ENCODE results near the gene POPDC2.

POPDC2 gene

DNA sequence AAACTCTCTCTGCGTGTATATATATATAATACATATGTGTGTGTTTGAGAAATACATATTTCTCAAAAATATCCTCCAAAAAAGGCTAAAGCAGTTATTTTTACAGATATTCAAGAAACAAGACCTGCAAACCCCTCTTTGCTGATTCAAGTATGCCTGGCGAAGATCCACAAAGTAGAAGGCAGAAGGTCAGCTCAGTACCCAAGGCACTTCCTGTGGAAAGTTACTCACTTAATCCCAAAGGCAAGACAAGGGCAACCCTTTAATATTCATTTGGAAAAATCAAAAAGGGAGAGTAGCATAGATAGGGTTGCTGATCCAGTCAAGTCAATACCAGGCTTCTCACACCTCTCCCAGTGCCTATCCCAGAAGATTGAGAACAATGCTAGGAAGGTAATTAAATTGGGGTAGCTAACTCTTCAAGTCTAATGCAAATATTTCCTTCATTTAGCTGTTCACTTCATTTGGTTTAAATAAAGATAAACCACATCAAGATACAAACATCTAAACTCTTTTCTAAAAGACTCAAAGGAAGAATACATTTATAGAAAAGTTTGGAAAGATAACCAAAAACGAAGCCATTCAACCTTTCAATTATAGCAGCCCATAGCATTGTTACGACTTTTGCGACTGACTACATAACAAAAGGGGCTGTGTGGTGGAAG is 9.6 kb upstream of the POPDC2 start:
- no peak for DNase-seq (ENCODE audit: low read depth)

DNA sequence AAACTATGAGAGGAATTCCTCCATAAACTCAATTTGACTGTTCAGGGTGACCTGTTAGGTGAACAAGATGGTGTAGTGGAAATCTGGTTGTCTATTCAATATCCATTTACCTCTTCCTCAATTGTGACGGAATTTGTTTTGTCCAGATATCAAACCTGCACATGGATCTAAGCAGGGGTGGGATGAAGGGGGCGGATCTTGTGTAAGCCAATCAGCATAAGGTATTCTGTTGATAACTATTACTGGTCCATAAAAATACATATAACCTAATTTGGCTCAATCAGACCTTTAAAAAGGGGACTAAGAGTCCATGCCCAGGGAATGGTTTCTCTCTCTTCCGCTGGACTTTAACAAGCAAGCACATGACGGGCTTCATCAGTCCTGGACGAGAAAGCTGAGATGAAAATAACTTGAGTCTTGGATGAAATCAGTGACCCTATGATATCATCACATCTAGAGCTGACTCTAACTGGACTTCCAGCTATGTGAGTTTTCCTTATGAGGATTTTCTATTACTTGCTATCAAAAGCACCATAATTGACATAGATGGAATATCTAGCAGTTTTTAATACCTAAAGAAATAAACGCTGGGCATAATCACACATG is 5.7 kb upstream of the POPDC2 start:
- DNase-seq (ENCODE audit: low read depth), result no peak

DNA sequence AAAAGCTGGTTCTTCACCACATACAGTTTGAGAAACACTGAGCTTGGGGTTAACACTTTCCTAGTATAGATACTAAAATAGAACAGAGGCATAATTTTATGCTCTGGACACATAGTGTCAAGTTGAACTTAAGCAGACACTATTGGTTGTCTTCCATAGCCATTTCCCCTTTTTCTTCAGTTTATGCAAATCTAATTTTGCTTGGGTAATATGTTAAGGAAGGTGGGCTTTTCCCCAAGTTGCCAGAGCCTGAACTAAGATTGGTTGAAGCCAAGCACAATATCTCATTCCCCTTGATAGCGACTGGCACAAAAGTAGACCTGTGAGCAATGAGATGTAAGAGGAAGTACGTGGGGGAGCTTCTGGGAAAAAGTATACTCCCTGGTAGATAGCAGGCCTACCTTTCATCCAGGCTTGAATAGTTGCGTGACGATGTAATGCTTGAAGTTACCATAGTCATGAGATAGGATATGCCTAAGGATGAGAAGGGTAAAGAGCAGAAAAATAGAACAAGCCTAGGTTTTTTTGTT is 4.5 kb upstream of the POPDC2 start:
- no peak for DNase-seq (ENCODE audit: low read depth)

DNA sequence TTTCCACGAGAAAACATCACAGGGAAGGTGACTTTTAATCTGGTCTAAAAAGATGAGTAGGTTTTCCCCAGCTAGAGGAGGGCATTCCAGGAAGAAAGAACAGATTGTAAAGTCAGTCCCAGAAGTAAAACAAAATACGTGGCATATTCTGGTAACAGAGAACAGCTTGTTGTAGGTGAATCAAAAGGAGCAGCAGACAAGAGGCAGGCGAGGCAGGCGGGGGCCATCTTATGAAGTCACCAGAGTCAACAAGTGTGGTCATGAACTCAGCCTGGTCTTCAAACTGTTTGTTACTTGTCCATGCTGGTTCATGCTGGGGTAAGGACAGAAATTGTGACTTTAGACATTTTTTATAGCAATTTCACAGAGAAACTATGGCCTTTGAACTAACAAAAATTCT is 4.0 kb upstream of the POPDC2 start:
- DNase-seq (ENCODE audit: low read depth), result no peak

DNA sequence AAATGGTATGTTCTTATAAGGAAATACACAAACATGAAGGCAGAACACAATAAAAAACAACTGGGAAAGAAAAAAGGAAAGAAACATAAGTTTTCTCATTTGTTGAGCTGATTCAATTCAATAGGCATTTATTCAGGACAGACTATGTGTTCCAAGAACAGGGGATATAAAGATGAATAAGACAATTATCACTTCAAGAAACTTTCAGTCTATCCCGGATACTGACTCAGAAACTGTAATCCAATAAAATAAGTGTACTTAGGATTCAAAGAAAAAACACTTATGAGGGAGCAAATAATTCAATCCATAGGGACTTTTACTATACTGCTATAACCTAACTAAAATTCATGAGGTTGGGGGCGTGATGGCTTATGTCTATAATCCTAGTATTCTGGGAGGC is 3.5 kb upstream of the POPDC2 start:
- DNase-seq (ENCODE audit: low read depth), result no peak

DNA sequence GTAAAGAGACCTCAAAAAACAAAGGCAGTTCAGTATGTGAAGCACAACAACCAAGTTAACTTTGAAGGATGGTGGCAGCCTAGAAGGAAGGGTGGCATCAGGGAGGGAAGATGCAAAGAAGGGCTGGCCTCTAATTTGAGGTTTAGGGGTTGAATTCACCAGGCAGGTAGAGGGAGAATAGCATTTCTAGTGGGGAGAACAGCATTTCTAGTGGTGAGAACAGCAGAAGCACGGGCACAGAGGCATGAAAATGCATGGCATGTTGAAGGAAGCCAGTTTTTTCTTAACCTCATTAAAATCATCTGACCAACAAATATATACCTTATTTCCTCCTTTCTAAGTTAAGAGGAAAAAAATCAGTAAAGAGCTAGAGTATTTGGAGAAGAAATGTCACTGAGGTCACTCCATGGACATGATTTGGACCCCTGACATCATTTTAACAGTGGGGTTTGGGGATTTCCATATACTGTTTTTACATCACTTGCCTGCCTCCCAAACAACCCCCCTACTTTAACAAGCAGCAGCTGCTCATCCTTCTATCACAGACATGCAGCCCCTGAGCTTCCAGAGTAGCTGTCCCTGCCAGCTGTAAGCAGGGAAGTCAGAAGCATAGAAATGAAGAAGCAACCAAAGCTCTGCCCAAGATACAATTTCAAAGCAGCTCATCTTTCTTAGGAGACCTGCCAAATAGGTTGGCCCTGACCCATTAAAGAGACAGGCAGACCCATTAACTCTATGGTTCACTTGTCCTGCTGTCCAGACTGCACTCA is 2.4 kb upstream of the POPDC2 start:
- no peak for DNase-seq (ENCODE audit: low read depth)

DNA sequence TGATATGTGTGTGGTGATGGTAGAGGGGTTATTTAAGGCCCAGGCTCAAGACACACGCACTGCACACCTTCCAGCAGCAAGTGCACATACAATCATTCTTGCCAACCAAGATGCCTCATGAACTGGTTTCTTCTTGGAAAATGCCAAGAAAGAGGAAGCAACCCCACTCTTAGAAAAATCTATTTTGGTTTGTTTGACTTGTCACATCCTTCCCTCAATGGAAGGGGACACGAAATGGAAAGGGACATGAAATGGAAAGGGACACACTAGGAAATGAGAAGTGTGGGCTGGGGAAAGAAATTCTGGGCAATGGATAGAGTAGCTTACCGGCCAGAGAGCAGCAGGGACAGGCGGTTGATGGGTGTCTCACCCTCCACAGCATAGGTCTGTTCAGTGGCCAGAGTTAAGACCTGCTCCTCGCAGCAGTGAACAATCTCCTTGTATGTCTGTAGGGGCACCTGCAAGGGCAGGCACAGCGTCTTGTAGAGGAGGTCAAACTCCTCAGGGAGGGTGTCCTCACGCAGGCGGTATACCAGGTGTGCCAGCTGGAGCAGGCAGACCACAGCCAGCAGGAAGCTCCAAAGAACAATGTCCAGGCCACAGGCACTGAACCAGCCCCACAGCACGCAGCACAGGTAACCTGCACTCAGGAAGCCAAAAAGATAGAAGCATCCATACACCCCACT is 640 bp downstream of the POPDC2 start:
- no peak for DNase-seq (ENCODE audit: low read depth)

DNA sequence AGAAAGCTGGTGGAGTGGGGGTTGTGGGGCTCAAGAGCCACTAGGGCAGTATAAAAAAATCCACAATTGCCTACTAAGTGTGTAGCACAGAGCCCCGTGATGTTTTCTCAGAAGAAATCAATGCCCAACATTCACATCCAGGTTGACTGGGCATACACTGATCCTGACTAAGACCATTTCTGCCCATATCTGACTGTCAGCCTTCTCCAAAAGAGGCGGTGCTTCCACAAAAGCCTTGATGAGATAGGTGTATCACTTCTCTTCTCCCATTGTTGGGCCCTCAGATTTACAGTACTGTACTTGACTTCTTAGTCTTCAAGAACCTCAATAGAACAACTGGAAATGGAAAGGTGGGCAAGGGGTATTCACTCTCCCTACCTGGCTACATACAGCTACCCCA is 1.4 kb downstream of the POPDC2 start:
- DNase-seq (ENCODE audit: low read depth), result no peak

DNA sequence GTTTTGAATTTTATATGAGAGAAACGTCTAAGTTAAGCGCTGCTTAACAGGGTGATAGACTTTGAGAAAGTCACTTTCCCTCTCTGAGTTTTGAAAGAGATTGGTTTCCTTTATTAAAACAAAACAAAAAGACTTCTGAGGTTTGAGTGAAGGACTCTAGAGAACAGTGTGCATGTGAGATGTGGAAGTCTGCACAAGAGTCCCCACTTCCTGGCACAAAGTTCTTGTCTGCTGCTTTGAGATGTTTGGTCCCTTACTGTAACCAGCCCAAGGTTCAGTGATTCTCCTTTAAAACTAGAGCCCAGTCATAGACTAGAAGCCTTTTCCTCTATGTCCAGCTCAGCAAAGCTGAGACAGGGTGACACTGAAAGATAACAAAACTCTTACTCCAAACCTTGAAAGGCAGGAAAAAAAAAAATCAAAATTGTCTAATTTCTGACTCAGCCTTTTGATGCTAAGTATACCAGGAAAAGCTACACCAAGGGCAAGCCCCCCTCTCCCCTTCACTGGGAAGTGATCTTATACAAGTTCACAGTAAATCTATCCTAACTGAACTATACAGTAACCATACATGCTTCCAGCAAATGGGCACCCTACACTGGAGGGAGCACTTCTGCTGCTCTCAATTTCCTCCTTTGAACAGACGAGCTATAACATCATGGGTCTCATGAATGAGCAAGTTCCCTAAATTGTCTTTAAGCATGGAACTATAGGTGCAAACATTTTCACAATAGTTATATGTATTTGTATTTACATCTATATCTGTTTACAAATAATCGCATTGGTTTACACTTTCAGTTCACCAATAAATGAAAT is 2.3 kb downstream of the POPDC2 start:
- no peak for DNase-seq (ENCODE audit: low read depth)

DNA sequence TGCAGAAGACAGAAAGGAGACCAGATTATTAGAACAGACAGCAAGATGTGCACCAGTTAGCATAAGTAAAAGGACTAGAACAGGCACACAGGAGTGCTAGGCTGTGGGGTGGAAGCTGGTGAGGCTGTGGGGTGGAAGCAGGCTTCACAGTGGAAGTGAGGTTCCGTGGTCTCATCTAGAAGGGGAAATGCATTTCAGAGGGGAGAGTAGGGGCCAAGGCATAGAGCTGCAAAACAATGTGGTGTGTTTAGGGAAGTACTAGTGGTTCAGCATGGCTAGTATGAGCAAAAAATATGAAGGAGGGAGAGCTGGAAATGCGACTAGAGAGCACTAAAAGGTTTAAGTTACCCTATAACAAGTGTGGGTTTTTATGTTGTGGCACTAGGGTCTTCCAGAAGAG is 6.5 kb downstream of the POPDC2 start:
- no peak for DNase-seq (ENCODE audit: low read depth)

DNA sequence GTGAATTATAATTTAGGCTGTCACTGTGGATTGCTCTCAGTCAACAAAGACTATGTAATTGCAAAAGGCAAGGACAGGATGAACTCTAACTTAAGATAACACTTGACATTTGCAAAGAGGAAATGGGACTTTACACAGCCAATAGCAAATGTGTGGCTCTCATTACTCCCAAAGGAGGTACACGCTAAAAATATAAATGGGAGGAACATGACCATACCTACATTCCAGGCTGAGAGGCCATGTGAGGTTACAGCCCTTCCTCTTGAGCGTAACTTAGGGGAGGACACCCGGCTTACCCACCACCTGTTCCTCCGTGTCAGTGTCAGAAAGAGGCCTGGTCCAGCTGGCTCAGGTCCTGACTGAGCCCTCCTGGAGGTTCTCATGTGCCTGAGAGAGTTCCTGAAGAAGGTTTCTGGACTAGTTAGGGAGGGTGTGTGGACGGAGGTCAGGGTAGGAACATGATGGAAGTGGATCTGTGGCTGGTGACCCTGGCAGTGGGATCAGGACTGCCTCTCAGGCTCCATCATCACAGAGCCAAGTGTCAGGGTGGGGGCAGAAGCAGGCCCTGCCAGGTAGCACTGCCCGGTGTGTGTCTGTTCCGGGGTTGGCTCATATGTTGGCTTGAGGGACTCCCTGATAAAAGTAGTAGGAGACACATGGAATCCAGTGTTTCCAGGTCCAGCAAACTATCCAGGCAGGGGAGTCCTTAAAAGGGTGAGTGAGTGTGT is 7.9 kb downstream of the POPDC2 start:
- DNase-seq (ENCODE audit: low read depth), result no peak

DNA sequence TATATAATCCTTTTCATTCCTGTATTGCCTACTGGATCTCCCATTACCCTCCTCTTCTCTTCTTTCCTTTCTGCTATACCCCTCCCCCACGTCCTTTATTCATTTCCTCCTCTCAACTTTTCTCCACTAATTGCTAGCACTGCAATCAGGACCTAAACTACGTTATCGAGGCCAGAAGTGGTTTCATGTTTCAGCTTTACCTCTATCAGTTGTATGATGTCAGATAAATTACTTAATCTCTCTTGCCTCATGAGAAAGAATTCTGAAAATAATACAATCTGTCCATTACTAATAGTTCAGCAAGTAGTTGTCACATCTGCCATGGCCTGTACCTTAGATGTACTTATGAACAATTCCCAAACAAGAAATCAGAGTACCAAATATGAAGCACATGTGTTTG is 10.6 kb downstream of the POPDC2 start:
- DNase-seq (ENCODE audit: low read depth), result no peak

DNA sequence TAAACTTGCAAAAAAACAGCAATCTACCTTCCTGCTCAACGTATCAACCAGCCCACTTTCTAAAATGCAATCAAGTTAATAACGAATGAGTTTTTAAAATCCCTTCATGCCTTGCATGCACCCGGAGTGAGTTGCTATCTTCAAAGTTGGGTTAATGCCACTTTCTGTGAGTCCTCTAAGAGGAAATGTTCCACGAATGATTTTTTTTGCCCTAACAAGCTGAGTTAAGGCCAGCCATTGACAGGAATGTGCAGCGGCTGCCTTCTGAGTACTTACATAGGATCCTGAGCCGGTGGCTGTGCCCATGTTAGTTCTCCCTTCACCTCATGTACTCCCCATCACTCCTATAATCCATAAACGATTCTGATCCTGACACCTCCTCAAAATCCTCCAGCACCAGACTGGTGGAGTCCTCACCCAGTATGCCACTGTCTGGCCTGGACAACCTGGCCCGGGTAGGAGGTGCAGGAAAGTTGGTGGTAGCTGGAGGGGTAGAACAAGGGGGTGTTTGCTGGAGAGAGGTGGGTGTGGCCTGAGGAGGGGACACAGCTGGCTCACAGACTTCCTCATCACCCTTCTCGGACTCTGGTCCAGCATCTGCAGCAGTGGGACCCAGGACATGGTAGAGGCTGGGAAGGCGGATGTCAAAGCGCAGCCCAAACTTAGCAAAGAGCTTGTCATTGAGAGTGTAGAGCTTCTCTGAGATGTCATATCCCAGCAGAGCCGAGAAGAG is 12.4 kb downstream of the POPDC2 start:
- DNase-seq (ENCODE audit: low read depth), result no peak

DNA sequence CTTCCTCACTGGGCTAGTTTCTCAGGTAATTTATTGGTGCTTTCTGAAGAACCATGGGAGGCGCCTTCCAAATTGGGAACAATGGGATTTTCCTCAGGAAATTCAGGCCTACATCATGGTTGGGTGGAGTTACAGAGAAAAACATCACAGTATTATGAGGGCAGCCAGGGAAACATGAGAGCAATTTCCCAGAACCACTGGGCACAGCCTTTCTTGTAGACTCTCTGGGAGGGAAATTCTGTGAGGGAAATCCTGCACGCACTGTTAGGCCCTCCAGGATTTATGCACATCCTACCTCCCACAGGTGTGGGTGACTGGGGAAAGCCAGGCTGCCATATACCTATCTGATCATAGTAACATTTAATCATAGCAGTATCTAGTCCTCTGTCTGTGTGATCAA is 13.2 kb downstream of the POPDC2 start:
- DNase-seq (ENCODE audit: low read depth), result no peak

DNA sequence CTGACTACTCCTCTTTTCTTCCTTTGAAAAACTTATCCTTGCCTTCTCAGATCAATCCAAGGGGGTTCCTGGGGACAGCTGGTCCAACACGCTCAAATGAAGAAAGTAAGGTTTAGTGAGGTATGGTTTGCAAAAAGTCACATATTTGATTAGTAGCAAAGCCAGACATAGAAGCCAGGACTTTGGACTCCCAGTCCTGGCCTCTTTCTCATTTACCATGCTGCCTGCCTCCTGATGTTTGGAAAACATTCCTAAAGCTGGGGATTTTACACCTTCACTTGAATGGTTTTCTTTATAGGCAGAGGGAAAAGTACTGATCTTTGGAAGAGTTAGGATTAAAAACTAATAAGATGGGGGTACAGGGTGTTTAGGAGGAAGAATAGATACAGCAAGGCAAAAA is 14.6 kb downstream of the POPDC2 start:
- DNase-seq (ENCODE audit: low read depth), result no peak

DNA sequence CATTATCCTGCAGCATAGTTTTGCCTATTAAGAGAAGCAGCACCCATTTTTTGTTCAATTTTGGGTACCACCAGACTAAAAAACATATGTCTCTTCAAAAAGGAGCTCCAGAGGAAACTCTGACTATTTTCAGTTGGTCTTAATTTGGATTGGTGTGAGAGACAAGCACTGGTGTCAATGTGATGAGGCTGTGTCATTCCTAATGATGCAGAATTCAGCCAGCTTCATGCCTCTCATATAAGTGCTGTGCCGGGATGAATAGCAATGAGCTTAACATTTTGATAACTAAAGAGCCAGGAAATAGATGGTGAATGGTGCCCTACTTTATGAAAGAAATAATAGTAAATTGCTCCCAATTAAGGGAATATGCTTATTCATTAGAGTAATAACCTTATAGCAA is 15.9 kb downstream of the POPDC2 start:
- no peak for DNase-seq (ENCODE audit: low read depth)

DNA sequence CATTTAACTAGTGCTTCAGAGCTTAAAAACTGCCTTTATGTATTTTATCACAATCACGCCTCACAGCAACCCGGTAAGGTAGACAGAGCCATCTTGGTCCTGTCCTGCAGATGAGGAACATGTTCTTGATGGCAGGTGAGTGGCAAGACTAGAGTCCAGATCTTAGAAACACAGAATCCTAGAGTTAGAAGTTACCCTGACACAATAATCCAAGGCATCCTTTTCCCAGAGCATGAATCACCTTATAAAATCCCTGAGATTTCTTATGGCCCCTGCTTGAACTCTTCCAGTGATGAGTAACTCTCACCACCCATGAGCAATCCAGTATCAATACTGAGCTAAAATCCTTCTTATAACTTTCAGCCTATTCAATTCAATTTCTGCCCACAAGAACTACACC is 16.9 kb downstream of the POPDC2 start:
- peak; percentile 87 for DNase-seq (ENCODE audit: low read depth)

DNA sequence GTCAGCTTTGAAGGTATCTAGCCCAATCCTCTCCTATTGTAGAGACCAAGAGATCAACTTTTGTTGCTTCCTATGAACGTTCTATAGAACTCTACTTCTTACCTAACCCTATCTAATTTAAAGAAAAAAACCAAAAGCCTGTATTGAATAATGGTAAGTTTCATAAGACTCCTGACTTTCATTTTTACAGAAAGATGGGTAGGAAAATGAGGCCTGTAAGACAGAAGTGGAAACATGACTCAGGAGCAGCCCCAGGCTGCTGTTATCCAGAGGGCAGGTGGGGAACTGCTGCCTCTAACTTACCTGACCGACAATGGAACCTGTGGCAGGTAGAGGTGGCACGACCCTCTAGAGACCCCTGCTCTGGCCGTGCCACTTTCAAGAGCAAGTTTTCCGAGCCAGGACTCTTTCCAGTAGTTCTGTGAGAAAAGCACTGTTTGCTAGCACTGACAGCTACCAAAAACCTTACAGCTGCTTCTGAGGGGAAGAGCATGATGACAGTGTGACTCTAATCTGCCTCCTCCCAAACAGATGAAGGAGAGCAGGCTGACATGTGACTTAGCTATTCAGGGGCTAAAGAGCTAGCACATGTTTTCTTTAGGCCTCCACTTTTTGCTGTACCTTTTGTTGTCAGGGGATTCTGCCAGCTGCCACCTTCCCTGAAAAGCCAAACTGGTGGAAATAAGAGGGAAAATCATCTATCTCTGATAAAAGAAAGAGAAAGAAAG is 17.5 kb downstream of the POPDC2 start:
- DNase-seq (ENCODE audit: low read depth), result no peak

DNA sequence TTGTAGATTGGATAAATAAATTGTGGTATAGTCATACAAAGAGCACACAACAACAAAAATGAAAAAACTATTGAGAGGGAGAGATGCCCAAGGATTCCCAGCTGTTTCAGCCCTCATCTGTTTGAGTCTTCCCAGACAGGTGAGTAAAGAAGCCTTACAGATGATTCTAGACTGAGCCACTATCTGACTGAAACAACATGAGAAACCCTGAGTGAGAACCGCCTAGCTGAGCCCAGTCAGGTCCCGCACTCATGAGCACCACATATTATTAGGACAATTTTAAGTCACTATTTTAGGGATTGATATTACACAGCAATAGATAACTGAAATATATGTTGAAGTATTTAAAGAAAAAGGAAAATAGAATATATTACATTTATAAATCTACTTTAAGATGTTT is 19.0 kb downstream of the POPDC2 start:
- DNase-seq (ENCODE audit: low read depth), result no peak

All from stromal cell of bone marrow (primary cell).